T-helper 1 cell treated with Interleukin-12 subunit alpha and Interleukin-12 subunit beta and Interleukin-4 antibody, amounts not matched to agents 30 μg/mL and 1 μg/mL, for 36 hours (primary cell): ENCODE data around the gene ERBB4.

Experiments
- H3K27ac Mint-ChIP-seq: one replicate; pipeline ENCODE4 v1.8.0; 2021; ENCODE audit warnings: mild to moderate bottlenecking, mixed read lengths
- H3K27me3 Mint-ChIP-seq: one replicate; pipeline ENCODE4 v1.8.0; 2021; ENCODE audit warnings: low read depth, mixed read lengths
- H3K36me3 Mint-ChIP-seq: one replicate; pipeline ENCODE4 v1.8.0; 2021; ENCODE audit warnings: low read depth, mixed read lengths
- H3K4me1 Mint-ChIP-seq: one replicate; pipeline ENCODE4 v1.8.0; 2021; ENCODE audit warnings: low read depth, mixed read lengths
- H3K4me3 Mint-ChIP-seq: one replicate; pipeline ENCODE4 v1.8.0; 2021; ENCODE audit warnings: mild to moderate bottlenecking, moderate library complexity, mixed read lengths
- H3K9me3 Mint-ChIP-seq: one replicate; pipeline ENCODE4 v1.8.0; 2021; ENCODE audit warnings: mixed read lengths

The ERBB4 gene

GRCh38 chr2:211944572-211944971, 594.0 kb downstream of the ERBB4 start:
- no peaks in the 10 kb centered on the region for H3K27me3 Mint-ChIP-seq
- no peaks in the 10 kb centered on the region for H3K36me3 Mint-ChIP-seq
- H3K27ac Mint-ChIP-seq, result no peak overlapping the region
- H3K9me3 Mint-ChIP-seq, result no peaks in the 10 kb centered on the region
- no peak overlapping the region for H3K4me3 Mint-ChIP-seq
- no peaks in the 10 kb centered on the region for H3K4me1 Mint-ChIP-seq

DNA sequence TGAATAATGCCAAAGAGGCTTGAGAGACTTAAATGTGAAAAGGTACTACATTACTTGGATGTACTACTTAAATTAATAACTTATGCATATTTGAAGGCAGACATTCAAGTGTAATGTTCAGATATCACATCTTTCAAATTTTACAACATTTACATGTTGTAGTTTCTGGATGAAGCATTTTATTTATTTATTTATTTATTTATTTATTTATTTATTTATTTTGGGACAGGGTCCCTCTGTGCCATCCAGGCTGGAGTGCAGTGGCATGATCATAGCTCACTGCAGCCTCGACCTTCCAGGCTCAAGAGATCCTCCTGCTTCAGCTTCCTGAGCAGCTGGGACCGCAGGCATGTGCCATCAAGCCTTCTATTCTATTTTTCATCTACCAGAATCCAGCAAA, 596.4 kb downstream of the ERBB4 start:
- Mint-ChIP-seq H3K27me3 (no peaks in the 10 kb centered on the region), H3K27ac (no peak overlapping the region), H3K36me3 (no peaks in the 10 kb centered on the region), H3K4me1 (no peaks in the 10 kb centered on the region), H3K9me3 (no peaks in the 10 kb centered on the region), H3K4me3 (no peak overlapping the region)

- Mint-ChIP-seq H3K36me3 (no peaks in the 10 kb centered on the region), H3K4me1 (no peaks in the 10 kb centered on the region), H3K27me3 (no peaks in the 10 kb centered on the region), H3K9me3 (no peaks in the 10 kb centered on the region), H3K4me3 (no peak overlapping the region), H3K27ac (no peak overlapping the region)
Observed at GRCh38 chr2:211941216-211941747, 597.3 kb downstream of the ERBB4 start.

- Mint-ChIP-seq H3K36me3 (no peaks in the 10 kb centered on the region), H3K4me3 (no peak overlapping the region), H3K27ac (no peak overlapping the region), H3K4me1 (no peaks in the 10 kb centered on the region), H3K9me3 (no peaks in the 10 kb centered on the region), H3K27me3 (no peaks in the 10 kb centered on the region)
Observed at GRCh38 chr2:211939177-211939576, 599.4 kb downstream of the ERBB4 start.

- no peak overlapping the region for H3K27ac Mint-ChIP-seq
- H3K27me3 Mint-ChIP-seq, result no peaks in the 10 kb centered on the region
- H3K4me3 Mint-ChIP-seq, result no peak overlapping the region
- H3K4me1 Mint-ChIP-seq, result no peaks in the 10 kb centered on the region
- no peaks in the 10 kb centered on the region for H3K36me3 Mint-ChIP-seq
- no peaks in the 10 kb centered on the region for H3K9me3 Mint-ChIP-seq
Observed at GRCh38 chr2:211934811-211935210, 603.8 kb downstream of the ERBB4 start.

DNA sequence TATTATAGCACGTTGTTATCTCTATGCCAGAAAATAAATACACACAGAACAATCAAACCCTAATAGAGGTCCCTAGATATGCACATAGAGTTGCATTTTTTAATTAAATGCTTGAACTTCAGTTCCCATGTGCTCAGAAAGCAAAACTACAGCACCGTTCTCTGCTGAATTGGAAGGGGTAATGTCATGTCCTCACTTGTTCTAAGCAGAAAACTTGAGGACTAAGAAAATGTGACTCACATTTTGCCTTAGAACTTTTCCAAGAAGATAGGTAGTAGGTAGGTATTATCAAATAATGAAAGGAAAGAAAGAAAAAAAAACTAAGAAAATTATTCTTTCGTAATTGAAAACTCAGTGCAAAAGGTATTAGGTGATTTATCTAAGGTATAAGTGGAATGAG, 607.3 kb downstream of the ERBB4 start:
- Mint-ChIP-seq H3K27me3 (no peaks in the 10 kb centered on the region), H3K4me1 (no peaks in the 10 kb centered on the region), H3K27ac (no peak overlapping the region)

DNA sequence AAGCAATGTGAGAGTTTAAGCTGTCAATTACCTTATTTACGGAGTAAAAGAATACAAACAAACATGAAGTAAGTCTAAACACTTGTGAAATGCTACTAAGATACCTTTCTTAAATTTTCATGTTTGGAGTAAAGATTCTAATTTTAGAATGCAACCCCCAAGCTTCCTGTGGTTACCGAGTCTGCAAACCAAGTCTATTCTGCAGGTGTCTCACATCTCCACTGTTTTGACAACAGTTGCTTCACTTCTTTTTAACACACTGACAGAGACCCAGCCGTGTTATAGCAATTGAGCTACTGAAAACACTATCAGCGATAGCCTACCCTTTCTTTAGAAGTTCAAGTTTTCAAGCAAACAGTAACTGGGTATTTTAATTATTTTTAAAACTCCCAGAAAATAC, 608.3 kb downstream of the ERBB4 start:
- no peaks in the 10 kb centered on the region for H3K4me1 Mint-ChIP-seq
- H3K4me3 Mint-ChIP-seq, result no peak overlapping the region
- no peaks in the 10 kb centered on the region for H3K27me3 Mint-ChIP-seq
- H3K9me3 Mint-ChIP-seq, result no peaks in the 10 kb centered on the region
- H3K36me3 Mint-ChIP-seq, result no peaks in the 10 kb centered on the region
- no peak overlapping the region for H3K27ac Mint-ChIP-seq

More for the DNA sequence above, 607.3 kb downstream of the ERBB4 start:
- no peaks in the 10 kb centered on the region for H3K9me3 Mint-ChIP-seq
- no peak overlapping the region for H3K4me3 Mint-ChIP-seq
- H3K36me3 Mint-ChIP-seq, result no peaks in the 10 kb centered on the region

DNA sequence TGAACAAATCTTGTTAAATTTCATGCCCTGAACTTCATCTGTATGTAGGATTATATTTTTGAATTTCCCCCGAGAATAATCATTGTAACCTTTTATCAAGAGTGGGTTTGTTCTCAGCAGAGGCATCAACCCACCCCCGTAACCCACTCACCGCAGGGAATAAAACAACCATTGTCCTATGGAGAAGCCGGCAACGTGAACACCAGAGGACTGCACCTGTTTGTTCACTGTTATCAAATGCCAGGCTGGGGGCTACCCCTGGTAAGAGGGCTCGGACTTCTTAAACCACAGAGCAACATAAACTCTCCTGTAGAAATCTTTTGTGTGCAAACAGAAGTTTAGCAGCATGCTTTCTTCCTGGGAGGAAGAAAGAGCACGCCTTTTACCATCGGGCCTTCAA, 610.4 kb downstream of the ERBB4 start:
- H3K36me3 Mint-ChIP-seq, result no peaks in the 10 kb centered on the region
- H3K27me3 Mint-ChIP-seq, result no peaks in the 10 kb centered on the region
- H3K4me3 Mint-ChIP-seq, result no peak overlapping the region
- H3K9me3 Mint-ChIP-seq, result no peaks in the 10 kb centered on the region
- H3K4me1 Mint-ChIP-seq, result no peaks in the 10 kb centered on the region
- no peak overlapping the region for H3K27ac Mint-ChIP-seq

DNA sequence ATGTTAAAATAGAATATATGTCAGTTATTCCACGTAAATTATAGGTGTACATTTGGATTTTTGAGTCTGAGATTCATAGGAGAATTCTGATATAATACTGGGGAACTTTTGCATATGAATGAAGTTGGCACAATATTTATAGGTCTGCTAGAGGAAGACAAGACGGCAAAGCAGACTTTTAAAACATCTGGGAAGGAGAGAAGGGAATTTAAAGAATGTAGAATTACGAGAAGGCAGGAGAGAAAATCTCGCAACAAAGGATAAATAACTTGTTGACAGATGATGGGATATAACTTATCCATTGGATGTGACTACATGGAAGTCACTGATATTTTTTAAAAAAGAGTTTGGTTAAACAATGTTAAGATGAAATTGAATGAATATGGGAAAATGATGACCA, 615.6 kb downstream of the ERBB4 start:
- Mint-ChIP-seq H3K27me3 (no peaks in the 10 kb centered on the region), H3K4me1 (no peaks in the 10 kb centered on the region), H3K27ac (no peak overlapping the region), H3K4me3 (no peak overlapping the region), H3K36me3 (no peaks in the 10 kb centered on the region), H3K9me3 (no peaks in the 10 kb centered on the region)

GRCh38 chr2:211903961-211904360, 634.6 kb downstream of the ERBB4 start:
- Mint-ChIP-seq H3K27ac (no peak overlapping the region), H3K27me3 (no peaks in the 10 kb centered on the region), H3K4me1 (no peaks in the 10 kb centered on the region), H3K4me3 (no peak overlapping the region), H3K9me3 (no peaks in the 10 kb centered on the region), H3K36me3 (no peaks in the 10 kb centered on the region)

DNA sequence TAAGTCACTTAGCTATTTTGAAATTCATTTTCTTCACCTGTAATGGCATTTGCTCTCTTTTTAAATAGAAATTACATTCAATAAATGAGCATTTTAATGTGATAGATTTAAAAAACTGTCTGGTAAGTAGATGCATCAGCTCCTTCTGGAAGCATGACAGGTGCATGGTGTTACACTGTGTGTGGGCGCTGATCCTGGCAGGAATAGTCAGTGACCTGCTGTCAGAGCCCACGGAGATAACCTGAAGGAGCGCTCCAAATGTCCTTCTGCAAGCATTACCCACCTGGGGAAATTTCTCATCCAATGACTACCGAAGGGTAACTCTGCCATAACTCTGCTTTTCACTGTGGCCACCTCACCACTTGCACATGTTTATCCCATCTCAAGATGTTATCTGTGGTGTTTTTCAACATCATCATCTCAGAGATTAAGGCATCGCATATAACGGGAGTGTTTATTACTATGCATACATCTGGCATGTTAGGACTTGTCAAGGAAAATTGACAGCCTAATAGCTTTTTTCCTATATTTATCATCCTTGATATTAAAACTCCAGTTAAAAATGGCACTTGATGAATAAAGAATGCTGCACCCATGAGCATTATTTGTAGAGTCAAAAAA, 637.3 kb downstream of the ERBB4 start:
- no peak overlapping the region for H3K27ac Mint-ChIP-seq
- no peaks in the 10 kb centered on the region for H3K27me3 Mint-ChIP-seq

DNA sequence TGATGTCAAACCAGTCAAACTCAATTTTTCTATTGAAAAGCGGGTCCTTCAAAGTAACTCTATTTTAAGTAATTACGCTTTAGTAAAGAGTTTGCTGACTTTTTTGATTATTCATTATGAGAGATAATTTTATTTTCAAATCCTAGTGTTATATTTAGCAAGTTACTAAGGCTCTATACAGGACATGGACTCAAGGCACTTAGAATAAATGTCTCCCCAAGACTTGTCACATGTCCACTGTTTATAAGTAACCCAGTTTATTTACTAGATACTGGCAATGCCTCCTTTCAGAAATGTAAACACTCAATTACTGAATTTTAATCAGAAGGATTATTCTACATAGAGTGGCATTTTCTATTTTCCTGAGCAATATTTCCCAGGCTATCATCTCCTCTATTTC, 638.1 kb downstream of the ERBB4 start:
- Mint-ChIP-seq H3K9me3 (no peaks in the 10 kb centered on the region), H3K36me3 (no peaks in the 10 kb centered on the region), H3K27me3 (no peaks in the 10 kb centered on the region), H3K4me1 (no peaks in the 10 kb centered on the region), H3K4me3 (no peak overlapping the region), H3K27ac (no peak overlapping the region)

More for the DNA sequence above, 637.3 kb downstream of the ERBB4 start:
- Mint-ChIP-seq H3K4me3 (no peak overlapping the region), H3K9me3 (no peaks in the 10 kb centered on the region), H3K4me1 (no peaks in the 10 kb centered on the region), H3K36me3 (no peaks in the 10 kb centered on the region)

DNA sequence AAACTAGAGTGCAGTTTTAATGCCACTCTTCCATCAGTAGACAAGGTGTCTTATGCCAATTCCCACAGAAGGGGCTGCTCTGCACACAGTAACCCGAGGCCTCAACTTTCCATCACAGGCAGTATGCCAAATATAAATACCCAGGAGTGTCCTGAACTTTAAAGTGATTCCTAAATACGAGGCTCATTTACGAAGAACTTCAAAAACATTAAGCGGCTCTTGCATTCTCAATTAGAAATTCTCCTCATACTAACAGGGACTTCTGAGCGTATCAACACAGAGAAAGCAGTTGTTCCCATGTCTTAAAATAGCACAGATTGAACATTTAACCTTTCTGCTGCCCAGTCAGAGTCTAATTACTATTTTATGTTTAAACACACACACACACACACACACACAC, 638.6 kb downstream of the ERBB4 start:
- Mint-ChIP-seq H3K36me3 (no peaks in the 10 kb centered on the region), H3K27me3 (no peaks in the 10 kb centered on the region), H3K27ac (no peak overlapping the region), H3K4me1 (no peaks in the 10 kb centered on the region), H3K9me3 (no peaks in the 10 kb centered on the region), H3K4me3 (no peak overlapping the region)

- Mint-ChIP-seq H3K27me3 (no peaks in the 10 kb centered on the region), H3K9me3 (no peaks in the 10 kb centered on the region), H3K27ac (no peak overlapping the region), H3K4me1 (no peaks in the 10 kb centered on the region), H3K36me3 (no peaks in the 10 kb centered on the region), H3K4me3 (no peak overlapping the region)
Observed at GRCh38 chr2:211898702-211899101, 639.9 kb downstream of the ERBB4 start.

DNA sequence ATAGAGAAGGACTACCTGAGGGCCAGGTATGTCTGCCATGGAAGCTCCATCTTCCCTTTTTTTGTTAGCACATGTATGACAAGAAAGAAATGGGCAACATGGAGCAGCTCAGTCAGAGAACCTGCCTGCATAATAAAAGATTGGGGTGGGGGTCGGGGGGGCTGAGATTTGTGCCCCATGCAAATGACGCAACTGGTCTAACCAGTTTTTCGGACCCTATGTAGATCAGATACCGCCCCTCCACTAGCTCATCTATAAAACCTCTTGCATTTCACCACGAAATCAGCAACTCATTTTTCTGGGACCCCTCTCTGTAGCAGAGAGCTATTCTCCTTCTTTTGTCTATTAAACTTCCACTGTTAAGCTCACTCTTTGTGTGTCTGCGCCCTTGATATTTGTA, 657.2 kb downstream of the ERBB4 start:
- no peaks in the 10 kb centered on the region for H3K27me3 Mint-ChIP-seq
- no peak overlapping the region for H3K27ac Mint-ChIP-seq
- H3K9me3 Mint-ChIP-seq, result no peaks in the 10 kb centered on the region
- H3K4me3 Mint-ChIP-seq, result no peak overlapping the region
- no peaks in the 10 kb centered on the region for H3K36me3 Mint-ChIP-seq
- no peaks in the 10 kb centered on the region for H3K4me1 Mint-ChIP-seq

- H3K4me3 Mint-ChIP-seq, result no peak overlapping the region
- no peaks in the 10 kb centered on the region for H3K36me3 Mint-ChIP-seq
- H3K9me3 Mint-ChIP-seq, result no peaks in the 10 kb centered on the region
- no peaks in the 10 kb centered on the region for H3K27me3 Mint-ChIP-seq
- no peaks in the 10 kb centered on the region for H3K4me1 Mint-ChIP-seq
- no peak overlapping the region for H3K27ac Mint-ChIP-seq
Observed at GRCh38 chr2:211879323-211879722, 659.3 kb downstream of the ERBB4 start.
